ENCODE measurements around the gene CANT1. TPM values are rescaled to one million over a fixed set of nuclear protein-coding genes. Genes with fewer than 3 reads are reported as not detected.

CANT1 gene
- total and polyA plus RNA-seq, 2 donors = 20.9 to 32.1 TPM

GRCh38 chr17:79047291-79047920, 37.8 kb upstream of the CANT1 start:
- DNase-seq (ENCODE audit: extremely low spot score) = no peak
- Histone ChIP-seq H3K27ac (ENCODE audit: low read depth) (no peak overlapping the region), H3K4me1 (ENCODE audit: insufficient read depth) (no peaks in the 10 kb centered on the region), H3K4me3 (ENCODE audit: low read depth, low read length) (no peak overlapping the region), H3K36me3 (ENCODE audit: insufficient read depth) (no peaks in the 10 kb centered on the region)
- 89% methylated on average over 30 of the region's 30 CpGs for WGBS

- Histone ChIP-seq H3K4me1 (ENCODE audit: insufficient read depth) (no peaks in the 10 kb centered on the region), H3K4me3 (ENCODE audit: low read depth, low read length) (no peak overlapping the region), H3K36me3 (ENCODE audit: insufficient read depth) (no peaks in the 10 kb centered on the region), H3K27ac (ENCODE audit: low read depth) (no peak overlapping the region)
- WGBS = 61% methylated on average over 15 of the region's 15 CpGs
- no peak for DNase-seq (ENCODE audit: extremely low spot score)
Measured at GRCh38 chr17:79046916-79047280, 37.3 kb upstream of the CANT1 start.

GRCh38 chr17:79046197-79046915, 36.8 kb upstream of the CANT1 start:
- Histone ChIP-seq H3K27ac (ENCODE audit: low read depth) (no peak overlapping the region), H3K36me3 (ENCODE audit: insufficient read depth) (no peaks in the 10 kb centered on the region), H3K4me1 (ENCODE audit: insufficient read depth) (no peaks in the 10 kb centered on the region), H3K4me3 (ENCODE audit: low read depth, low read length) (no peak overlapping the region)
- 56% methylated on average over 25 of the region's 25 CpGs for WGBS
- no peak for DNase-seq (ENCODE audit: extremely low spot score)

- no peak overlapping the region for H3K4me3 ChIP-seq (ENCODE audit: low read depth, low read length)
- no peaks in the 10 kb centered on the region for H3K4me1 ChIP-seq (ENCODE audit: insufficient read depth)
- no peaks in the 10 kb centered on the region for H3K36me3 ChIP-seq (ENCODE audit: insufficient read depth)
- no peak for DNase-seq (ENCODE audit: extremely low spot score)
- 2% methylated on average over 11 of the region's 11 CpGs for WGBS
- no peak overlapping the region for H3K27ac ChIP-seq (ENCODE audit: low read depth)
Measured at GRCh38 chr17:79045842-79046196, 36.3 kb upstream of the CANT1 start.

- Histone ChIP-seq H3K27ac (ENCODE audit: low read depth) (no peak overlapping the region), H3K4me1 (ENCODE audit: insufficient read depth) (no peaks in the 10 kb centered on the region), H3K36me3 (ENCODE audit: insufficient read depth) (no peaks in the 10 kb centered on the region), H3K4me3 (ENCODE audit: low read depth, low read length) (no peak overlapping the region)
- DNase-seq (ENCODE audit: extremely low spot score) = no peak
- 80% methylated on average over 15 of the region's 15 CpGs for WGBS
Measured at GRCh38 chr17:79045001-79045729, 35.6 kb upstream of the CANT1 start.

- DNase-seq (ENCODE audit: extremely low spot score) = no peak
- H3K27ac ChIP-seq (ENCODE audit: low read depth) = no peak overlapping the region
- WGBS = 91% methylated on average over 11 of the region's 11 CpGs
- no peaks in the 10 kb centered on the region for H3K4me1 ChIP-seq (ENCODE audit: insufficient read depth)
- no peaks in the 10 kb centered on the region for H3K36me3 ChIP-seq (ENCODE audit: insufficient read depth)
- no peak overlapping the region for H3K4me3 ChIP-seq (ENCODE audit: low read depth, low read length)
Measured at GRCh38 chr17:79044462-79044861, 34.9 kb upstream of the CANT1 start.

- DNase-seq (ENCODE audit: extremely low spot score) = no peak
- no peaks in the 10 kb centered on the region for H3K4me1 ChIP-seq (ENCODE audit: insufficient read depth)
- no peak overlapping the region for H3K4me3 ChIP-seq (ENCODE audit: low read depth, low read length)
Measured at GRCh38 chr17:79043931-79044320, 34.4 kb upstream of the CANT1 start.

GRCh38 chr17:79043191-79043930, 33.8 kb upstream of the CANT1 start:
- DNase-seq (ENCODE audit: extremely low spot score) = no peak

More at GRCh38 chr17:79043931-79044320, 34.4 kb upstream of the CANT1 start:
- H3K27ac ChIP-seq (ENCODE audit: low read depth) = no peak overlapping the region
- H3K36me3 ChIP-seq (ENCODE audit: insufficient read depth) = no peaks in the 10 kb centered on the region
- 49% methylated on average over 12 of the region's 12 CpGs for WGBS

GRCh38 chr17:79042421-79043190, 33.0 kb upstream of the CANT1 start:
- no peak overlapping the region for H3K27ac ChIP-seq (ENCODE audit: low read depth)
- H3K36me3 ChIP-seq (ENCODE audit: insufficient read depth) = no peaks in the 10 kb centered on the region
- H3K4me3 ChIP-seq (ENCODE audit: low read depth, low read length) = no peak overlapping the region
- H3K4me1 ChIP-seq (ENCODE audit: insufficient read depth) = no peaks in the 10 kb centered on the region
- DNase-seq (ENCODE audit: extremely low spot score) = no peak
- 63% methylated on average over 13 of the region's 13 CpGs for WGBS

More at GRCh38 chr17:79043191-79043930, 33.8 kb upstream of the CANT1 start:
- Histone ChIP-seq H3K4me3 (ENCODE audit: low read depth, low read length) (no peak overlapping the region), H3K27ac (ENCODE audit: low read depth) (no peak overlapping the region), H3K36me3 (ENCODE audit: insufficient read depth) (no peaks in the 10 kb centered on the region), H3K4me1 (ENCODE audit: insufficient read depth) (no peaks in the 10 kb centered on the region)
- 91% methylated on average over 10 of the region's 10 CpGs for WGBS

- no peaks in the 10 kb centered on the region for H3K36me3 ChIP-seq (ENCODE audit: insufficient read depth)
- no peak for DNase-seq (ENCODE audit: extremely low spot score)
- no peaks in the 10 kb centered on the region for H3K4me1 ChIP-seq (ENCODE audit: insufficient read depth)
- H3K27ac ChIP-seq (ENCODE audit: low read depth) = no peak overlapping the region
- 91% methylated on average over 29 of the region's 29 CpGs for WGBS
- no peak overlapping the region for H3K4me3 ChIP-seq (ENCODE audit: low read depth, low read length)
Measured at GRCh38 chr17:79041723-79042420, 32.3 kb upstream of the CANT1 start.

GRCh38 chr17:79041041-79041570, 31.5 kb upstream of the CANT1 start:
- H3K36me3 ChIP-seq (ENCODE audit: insufficient read depth) = no peaks in the 10 kb centered on the region
- H3K4me3 ChIP-seq (ENCODE audit: low read depth, low read length) = no peak overlapping the region
- DNase-seq (ENCODE audit: extremely low spot score) = no peak
- no peaks in the 10 kb centered on the region for H3K4me1 ChIP-seq (ENCODE audit: insufficient read depth)
- H3K27ac ChIP-seq (ENCODE audit: low read depth) = no peak overlapping the region
- WGBS = 92% methylated on average over 13 of the region's 13 CpGs

GRCh38 chr17:79039886-79040285, 30.3 kb upstream of the CANT1 start:
- H3K27ac ChIP-seq (ENCODE audit: low read depth) = no peak overlapping the region
- no peaks in the 10 kb centered on the region for H3K4me1 ChIP-seq (ENCODE audit: insufficient read depth)
- no peaks in the 10 kb centered on the region for H3K36me3 ChIP-seq (ENCODE audit: insufficient read depth)
- no peak overlapping the region for H3K4me3 ChIP-seq (ENCODE audit: low read depth, low read length)
- 90% methylated on average over 6 of the region's 6 CpGs for WGBS
- DNase-seq (ENCODE audit: extremely low spot score) = no peak
